HCT116 (cell line): ENCODE results near the gene POLA2.
A peak's percentile ranks its signal among the peaks of the same experiment; 100 is the strongest.

ENCODE experiments used
- CTCF ChIP-seq, 3 experiments: fragments of 200-600 bp in 1 of 3; sonication (generic) in 1 of 3; IDR thresholded peaks in 2 of 3; conservative IDR thresholded peaks in 1 of 3; 2 replicates each; pipeline ENCODE4 v1.5.1; 2012 to 2017; ENCODE audit warnings: low read depth in 2 of 3, low read length in 2 of 3, antibody characterized with exemption in 1 of 3, borderline replicate concordance in 1 of 3, control low read depth in 1 of 3, mild to moderate bottlenecking in 1 of 3, mixed read lengths in 1 of 3, mixed run types in 1 of 3, moderate library complexity in 1 of 3; ENCODE audit not compliant: insufficient read depth in 1 of 3
- EGR1 ChIP-seq: IDR thresholded peaks from 2 replicates; pipeline ENCODE4 v1.6.1; 2012; ENCODE audit warnings: low read depth
- ELF1 ChIP-seq: IDR thresholded peaks from 2 replicates; pipeline ENCODE4 v1.6.1; 2012; ENCODE audit warnings: low read depth, borderline replicate concordance
- EZH2 ChIP-seq: fragments of 200-600 bp; sonication (generic); IDR thresholded peaks from 2 replicates; pipeline ENCODE4 v1.6.1; 2017; ENCODE audit warnings: antibody characterized with exemption, mixed run types
- EZH2phosphoT487 ChIP-seq: fragments of 200-600 bp; IDR thresholded peaks from 2 replicates; pipeline ENCODE4 v1.6.1; 2018; ENCODE audit warnings: antibody characterized with exemption, borderline replicate concordance
- FOSL1 ChIP-seq: IDR thresholded peaks from 2 replicates; pipeline ENCODE4 v1.6.1; 2012; ENCODE audit warnings: low read depth
- POLR2A ChIP-seq: IDR thresholded peaks from 2 replicates; pipeline ENCODE4 v1.7.0; 2011; ENCODE audit warnings: borderline replicate concordance; ENCODE audit not compliant: insufficient read depth, insufficient read length; ENCODE audit errors: extremely low read depth
- POLR2AphosphoS5 ChIP-seq: IDR thresholded peaks from 2 replicates; pipeline ENCODE4 v1.6.1; 2011; ENCODE audit warnings: mild to moderate bottlenecking, low read depth, low read length, moderate library complexity
- REST ChIP-seq: IDR thresholded peaks from 2 replicates; pipeline ENCODE4 v1.6.1; 2012; ENCODE audit warnings: low read depth
- TCF7L2 ChIP-seq: IDR thresholded peaks from 2 replicates; pipeline ENCODE4 v1.7.0; 2011; ENCODE audit warnings: borderline replicate concordance, inconsistent platforms; ENCODE audit not compliant: insufficient read depth, insufficient read length; ENCODE audit errors: extremely low read depth
- YY1 ChIP-seq: IDR thresholded peaks from 2 replicates; pipeline ENCODE4 v1.6.1; 2011; ENCODE audit warnings: low read length, low read depth, moderate library complexity, mild to moderate bottlenecking; ENCODE audit not compliant: insufficient replicate concordance; ENCODE audit errors: extremely low read depth
- ZFX ChIP-seq: fragments of 450-650 bp; IDR thresholded peaks from 2 replicates; pipeline ENCODE4 v1.6.1; 2017
- ZNF274 ChIP-seq: fragments of 200-500 bp; sonication (Bioruptor generic); IDR thresholded peaks from 2 replicates; pipeline ENCODE4 v1.6.1; 2014; ENCODE audit warnings: mild to moderate bottlenecking, low read depth, low read length, inconsistent platforms

- TF ChIP-seq EZH2 (no peak), REST (no peak), CTCF (IDR thresholded peaks at IDR 0.05 in 2 of 3, conservative IDR thresholded peaks at IDR 0.05 in 1 of 3; ENCODE audit: borderline replicate concordance in 1 of 3, insufficient read depth in 1 of 3, low read depth in 2 of 3, low read length in 2 of 3) (no peak), POLR2A (no peak), ZFX (no peak), POLR2AphosphoS5 (peak; percentile 60), EGR1 (no peak), TCF7L2 (no peak), ELF1 (no peak), YY1 (no peak), EZH2phosphoT487 (no peak), FOSL1 (no peak), ZNF274 (no peak)
Measured at GRCh38 chr11:65323813-65324212, 62.1 kb downstream of the POLA2 start.
